ENCODE measurements around the gene ARF5.

ARF5 gene

DNA sequence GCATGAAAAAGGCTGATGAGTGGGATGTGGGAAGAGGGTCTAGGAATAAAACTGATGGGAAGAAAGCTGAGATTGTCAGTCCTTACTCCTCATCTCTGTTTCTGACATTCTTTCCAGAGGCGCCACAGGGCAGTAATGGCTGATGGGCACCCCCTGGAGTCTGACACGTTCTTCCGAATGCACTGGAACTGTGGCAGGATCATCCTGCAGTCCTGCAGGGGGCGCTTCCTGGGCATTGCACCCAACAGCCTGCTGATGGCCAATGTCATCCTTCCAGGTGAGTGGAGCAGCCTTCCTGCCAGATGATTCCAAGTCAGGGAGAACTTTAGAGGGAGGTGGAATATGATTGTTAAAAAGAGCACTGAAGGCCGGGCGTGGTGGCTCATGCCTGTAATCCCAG, 10.1 kb downstream of the ARF5 start:
- no peak overlapping the region for H3K4me3 Mint-ChIP-seq
- ATAC-seq (replicated peaks) (no peak), DNase-seq (no peak)
- H3K9me3 Mint-ChIP-seq, result no peaks in the 10 kb centered on the region
- no peak overlapping the region for H3K27ac Mint-ChIP-seq
- peaks cover 9 to 13% of the 10 kb centered on the region in 2 donors for H3K27me3 Mint-ChIP-seq
- no peaks in the 10 kb centered on the region for H3K36me3 Mint-ChIP-seq
- H3K4me1 Mint-ChIP-seq, result peaks cover 9 to 12% of the 10 kb centered on the region in 2 donors

DNA sequence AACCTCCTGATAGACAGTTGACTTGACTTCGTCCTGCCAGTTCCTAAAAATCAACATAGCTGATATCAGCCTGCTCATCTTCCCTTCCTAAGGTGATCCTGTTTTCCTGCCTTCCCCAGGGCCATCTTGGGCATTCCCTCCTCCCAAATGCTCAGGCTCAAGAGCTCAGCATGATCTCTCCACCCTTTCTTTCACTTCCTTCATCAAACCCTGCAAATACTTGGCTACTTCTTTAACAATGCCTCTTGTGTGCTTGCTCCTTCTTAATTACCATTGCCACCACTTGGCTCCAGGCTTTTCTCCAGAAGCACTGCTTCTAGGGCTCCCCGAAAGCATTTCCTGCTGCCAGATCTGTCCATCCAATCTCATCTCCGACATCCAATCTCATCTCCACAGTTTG, 12.7 kb downstream of the ARF5 start:
- Mint-ChIP-seq H3K36me3 (no peaks in the 10 kb centered on the region), H3K4me1 (no peaks in the 10 kb centered on the region), H3K27me3 (peaks cover 9 to 13% of the 10 kb centered on the region in 2 donors), H3K9me3 (no peaks in the 10 kb centered on the region), H3K27ac (no peak overlapping the region), H3K4me3 (no peak overlapping the region)
- ATAC-seq (replicated peaks), result no peak
- DNase-seq, result no peak

- H3K9me3 Mint-ChIP-seq, result peaks cover 7 to 10% of the 10 kb centered on the region in 2 donors
- peaks cover 18 to 19% of the 10 kb centered on the region in 2 donors for H3K27me3 Mint-ChIP-seq
- DNase-seq, result no peak
- no peak overlapping the region for H3K27ac Mint-ChIP-seq
- H3K4me3 Mint-ChIP-seq, result no peak overlapping the region
- no peak for ATAC-seq (replicated peaks)
- H3K4me1 Mint-ChIP-seq, result no peaks in the 10 kb centered on the region
- H3K36me3 Mint-ChIP-seq, result no peaks in the 10 kb centered on the region
Measured at GRCh38 chr7:127608446-127608845, 20.2 kb downstream of the ARF5 start.

- H3K27ac Mint-ChIP-seq, result no peak overlapping the region
- no peak overlapping the region for H3K4me3 Mint-ChIP-seq
- H3K9me3 Mint-ChIP-seq, result peaks cover 7 to 10% of the 10 kb centered on the region in 2 donors
- H3K36me3 Mint-ChIP-seq, result no peaks in the 10 kb centered on the region
- ATAC-seq (replicated peaks) (no peak), DNase-seq (no peak)
- H3K4me1 Mint-ChIP-seq, result no peaks in the 10 kb centered on the region
- peaks cover 21 to 24% of the 10 kb centered on the region in 2 donors for H3K27me3 Mint-ChIP-seq
Measured at GRCh38 chr7:127609297-127609696, 21.1 kb downstream of the ARF5 start.

GRCh38 chr7:127612263-127612662, 24.1 kb downstream of the ARF5 start:
- Mint-ChIP-seq H3K27me3 (peaks cover 21 to 25% of the 10 kb centered on the region in 2 donors), H3K27ac (no peak overlapping the region), H3K4me1 (no peaks in the 10 kb centered on the region), H3K9me3 (peaks cover 7 to 10% of the 10 kb centered on the region in 2 donors), H3K36me3 (no peaks in the 10 kb centered on the region), H3K4me3 (no peak overlapping the region)
- ATAC-seq (replicated peaks) (no peak), DNase-seq (no peak)

GRCh38 chr7:127616724-127617123, 28.5 kb downstream of the ARF5 start:
- H3K36me3 Mint-ChIP-seq, result no peaks in the 10 kb centered on the region
- peaks cover 61 to 68% of the 10 kb centered on the region in 2 donors for H3K27me3 Mint-ChIP-seq
- peaks cover 3 to 9% of the 10 kb centered on the region in 2 donors for H3K9me3 Mint-ChIP-seq
- no peak overlapping the region for H3K4me3 Mint-ChIP-seq
- peaks cover 9 to 13% of the 10 kb centered on the region in 2 donors for H3K4me1 Mint-ChIP-seq
- H3K27ac Mint-ChIP-seq, result no peak overlapping the region
- DNase-seq (no peak), ATAC-seq (replicated peaks) (no peak)

DNA sequence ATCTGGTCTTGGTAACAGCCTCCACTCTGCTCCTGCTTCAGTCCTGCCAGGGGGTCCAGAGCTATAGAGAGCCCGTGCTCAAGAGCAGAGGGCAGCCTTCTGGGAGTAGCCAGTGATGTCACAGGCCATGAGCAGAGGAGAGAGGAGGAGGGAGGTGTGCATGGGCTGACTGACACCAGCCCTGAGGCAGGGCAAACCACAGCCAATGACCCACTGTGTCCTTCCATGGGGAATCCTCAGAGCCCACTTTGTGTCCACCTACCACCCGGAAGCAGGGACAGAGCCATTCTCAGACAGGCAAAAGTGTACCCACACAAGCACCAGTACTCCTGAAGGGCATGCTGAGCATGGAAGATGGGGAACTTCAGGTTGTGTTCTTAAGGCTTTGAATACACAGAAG, 29.8 kb downstream of the ARF5 start, which contains the start of gene PAX4:
TSS of gene PAX4 (minus strand) at position 101 of the 400 bp plus-strand sequence. CDS start 2,214 bp downstream, outside the sequence.
- DNase-seq, result no peak
- no peak for ATAC-seq (replicated peaks)
- Mint-ChIP-seq H3K4me1 (peaks cover 9 to 13% of the 10 kb centered on the region in 2 donors), H3K27me3 (peaks cover 59 to 67% of the 10 kb centered on the region in 2 donors), H3K36me3 (no peaks in the 10 kb centered on the region), H3K9me3 (no peaks in the 10 kb centered on the region), H3K27ac (no peak within 1 kb of the TSS), H3K4me3 (no peak within 1 kb of the TSS)

DNA sequence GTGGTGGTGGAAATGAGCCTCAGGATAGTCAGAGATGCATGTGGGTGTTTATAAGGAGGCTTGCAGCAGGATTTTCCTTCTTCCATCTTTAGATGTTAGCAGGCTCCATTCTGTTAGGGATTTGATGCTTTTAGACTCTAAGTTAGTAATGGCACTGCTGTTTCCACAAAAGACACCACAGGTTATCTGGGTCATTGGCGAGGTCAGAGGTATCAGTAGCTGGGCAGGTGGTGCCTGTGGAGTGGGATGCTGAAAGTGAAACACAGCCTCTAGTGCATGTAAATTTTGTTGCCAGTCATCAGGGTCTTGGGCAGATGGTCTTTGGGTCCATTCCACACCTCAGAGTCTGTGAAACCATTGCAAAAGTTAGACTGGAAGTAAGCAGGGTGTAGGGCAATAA, 30.6 kb downstream of the ARF5 start:
- Mint-ChIP-seq H3K27me3 (peaks cover 52 to 63% of the 10 kb centered on the region in 2 donors), H3K27ac (no peak overlapping the region), H3K9me3 (no peaks in the 10 kb centered on the region), H3K4me1 (peaks cover 9 to 13% of the 10 kb centered on the region in 2 donors), H3K4me3 (no peak overlapping the region), H3K36me3 (no peaks in the 10 kb centered on the region)
- no peak for DNase-seq
- no peak for ATAC-seq (replicated peaks)

- Mint-ChIP-seq H3K4me3 (no peak overlapping the region), H3K36me3 (no peaks in the 10 kb centered on the region), H3K9me3 (no peaks in the 10 kb centered on the region), H3K27ac (no peak overlapping the region), H3K27me3 (peaks cover 52 to 72% of the 10 kb centered on the region in 2 donors), H3K4me1 (peaks cover 9 to 13% of the 10 kb centered on the region in 2 donors)
- DNase-seq (peak; percentile 12), ATAC-seq (replicated peaks) (peak; percentile 29 to 39)
Measured at GRCh38 chr7:127619681-127620405, 31.6 kb downstream of the ARF5 start.

DNA sequence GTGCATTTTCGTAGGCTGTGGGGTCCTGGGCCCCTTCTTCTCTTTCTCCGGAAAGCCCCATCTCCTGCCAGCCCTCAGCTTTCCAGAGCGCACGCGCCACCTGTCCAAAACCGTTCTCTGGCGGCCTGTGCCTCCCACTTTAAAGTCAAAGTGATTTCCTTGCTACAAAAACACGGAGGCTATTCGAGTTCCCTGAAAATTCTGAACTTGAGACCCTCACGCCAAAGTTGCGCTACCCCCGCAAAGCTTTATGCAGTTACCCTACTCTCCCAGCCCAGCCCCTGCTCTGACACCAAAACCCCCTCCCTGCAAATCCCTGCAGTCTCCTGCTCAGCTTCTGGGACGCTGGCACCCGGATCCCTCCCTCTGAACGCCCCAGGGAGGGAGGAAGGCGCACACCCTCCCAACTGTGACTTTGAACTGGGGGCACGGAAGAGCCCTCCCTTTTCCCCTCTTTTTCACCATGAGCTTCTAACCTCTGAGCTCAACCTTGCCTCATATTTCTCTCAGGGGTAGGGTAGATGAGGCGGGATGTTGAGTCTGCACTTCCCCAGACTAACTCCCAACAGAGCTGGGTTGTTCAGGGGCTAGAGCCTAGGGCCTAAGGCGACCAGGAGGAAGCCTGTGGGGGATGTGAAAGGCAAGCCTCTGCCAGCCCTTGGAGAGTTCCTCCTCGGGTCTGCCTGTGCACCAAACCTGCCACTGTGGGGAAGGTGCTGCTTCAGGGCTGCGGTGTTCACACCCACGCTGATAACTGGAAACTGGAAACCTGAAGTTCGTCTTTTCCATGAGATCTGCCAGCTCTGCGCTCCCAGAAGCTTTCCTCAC, 32.4 kb downstream of the ARF5 start:
- Mint-ChIP-seq H3K4me3 (peak overlapping the region; percentile 60 to 74), H3K27ac (no peak overlapping the region)
- DNase-seq, result no peak

DNA sequence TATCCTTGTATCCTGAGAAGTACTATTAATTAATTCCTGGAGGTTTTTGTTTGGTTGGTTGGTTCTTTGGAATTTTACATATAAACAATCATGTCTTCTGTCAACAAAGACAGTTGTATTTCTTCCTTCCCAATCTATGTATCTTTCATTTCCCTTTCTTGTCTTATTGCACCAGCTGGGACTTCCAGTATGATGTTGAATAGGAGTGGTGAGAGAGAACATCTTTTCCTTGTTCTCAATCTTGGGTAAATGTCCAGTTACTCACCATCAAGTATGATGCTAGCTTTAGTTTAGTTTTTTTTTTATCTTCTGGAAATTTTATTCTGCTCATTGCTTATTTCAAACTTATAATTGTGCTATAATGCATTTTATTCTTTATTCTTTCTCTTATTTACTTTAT, 37.1 kb downstream of the ARF5 start:
- H3K36me3 Mint-ChIP-seq, result no peaks in the 10 kb centered on the region
- H3K4me1 Mint-ChIP-seq, result peaks cover 10 to 14% of the 10 kb centered on the region in 2 donors
- no peak for DNase-seq
- peaks cover 40 to 64% of the 10 kb centered on the region in 2 donors for H3K27me3 Mint-ChIP-seq
- no peak overlapping the region for H3K4me3 Mint-ChIP-seq
- no peak for ATAC-seq (replicated peaks)
- H3K9me3 Mint-ChIP-seq, result no peaks in the 10 kb centered on the region
- H3K27ac Mint-ChIP-seq, result no peak overlapping the region

More for the DNA sequence above, 32.4 kb downstream of the ARF5 start:
- peak; percentile 48 to 58 for ATAC-seq (replicated peaks)
- Mint-ChIP-seq H3K27me3 (peaks cover 52 to 76% of the 10 kb centered on the region in 2 donors), H3K4me1 (peaks cover 9 to 13% of the 10 kb centered on the region in 2 donors), H3K9me3 (no peaks in the 10 kb centered on the region), H3K36me3 (no peaks in the 10 kb centered on the region)

GRCh38 chr7:127628445-127628844, 40.2 kb downstream of the ARF5 start:
- H3K27ac Mint-ChIP-seq, result no peak overlapping the region
- ATAC-seq (replicated peaks), result no peak
- peaks cover 3 to 5% of the 10 kb centered on the region in 2 donors for H3K4me1 Mint-ChIP-seq
- no peak overlapping the region for H3K4me3 Mint-ChIP-seq
- DNase-seq, result no peak
- H3K36me3 Mint-ChIP-seq, result no peaks in the 10 kb centered on the region
- peaks cover 40 to 62% of the 10 kb centered on the region in 2 donors for H3K27me3 Mint-ChIP-seq
- no peaks in the 10 kb centered on the region for H3K9me3 Mint-ChIP-seq

DNA sequence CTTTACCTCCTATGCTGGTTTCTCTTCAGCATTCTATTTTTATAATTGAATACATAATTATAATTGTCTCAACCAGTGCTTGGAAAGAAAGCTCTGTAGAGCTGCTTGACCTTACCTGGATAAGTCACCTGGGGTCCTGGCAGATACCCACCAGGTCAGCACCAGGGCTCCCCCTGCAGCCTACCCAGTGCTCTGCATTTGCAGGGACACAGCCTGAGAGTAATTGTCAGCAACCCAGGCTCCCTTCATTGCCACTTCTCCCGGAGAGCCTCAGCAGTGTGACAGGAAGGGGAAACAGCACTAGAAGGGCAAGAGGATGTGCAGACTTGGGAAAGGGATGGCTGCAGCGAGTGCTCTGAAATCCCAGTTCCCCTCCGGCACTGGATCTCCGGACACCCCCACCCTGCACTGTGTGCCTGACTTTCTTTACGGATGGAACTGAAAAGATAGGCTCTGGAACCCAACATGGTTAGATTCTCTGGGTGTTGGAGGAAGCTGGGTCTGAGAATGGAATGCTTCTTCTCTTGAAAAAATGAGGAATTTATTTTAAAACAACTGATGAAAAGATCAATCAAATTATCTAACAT, 41.1 kb downstream of the ARF5 start:
- peaks cover 46 to 64% of the 10 kb centered on the region in 2 donors for H3K27me3 Mint-ChIP-seq
- H3K4me3 Mint-ChIP-seq, result no peak overlapping the region
- no peaks in the 10 kb centered on the region for H3K9me3 Mint-ChIP-seq
- H3K27ac Mint-ChIP-seq, result no peak overlapping the region
- ATAC-seq (replicated peaks) (peak; percentile 58 to 81), DNase-seq (no peak)
- peaks cover 3 to 5% of the 10 kb centered on the region in 2 donors for H3K4me1 Mint-ChIP-seq
- no peaks in the 10 kb centered on the region for H3K36me3 Mint-ChIP-seq

- Mint-ChIP-seq H3K9me3 (no peaks in the 10 kb centered on the region), H3K27ac (no peak overlapping the region), H3K4me1 (peaks cover 4 to 5% of the 10 kb centered on the region in 2 donors), H3K27me3 (peaks cover 55 to 61% of the 10 kb centered on the region in 2 donors), H3K4me3 (no peak overlapping the region), H3K36me3 (no peaks in the 10 kb centered on the region)
- DNase-seq (no peak), ATAC-seq (replicated peaks) (no peak)
Measured at GRCh38 chr7:127632276-127632910, 44.2 kb downstream of the ARF5 start.
